ENCODE results near the gene CHMP1A.
A peak's percentile ranks its signal among the peaks of the same experiment; 100 is the strongest.
"Not testable (repeated sequence)": the region's sequence is repeated elsewhere in the genome, so short reads cannot be mapped to it uniquely, and the experiment has no call there.

Gene CHMP1A

GRCh38 chr16:89657442-89658220, at the start of gene CHMP1A, which contains the start of gene SPATA33:
Gene CHMP1A (minus strand): TSS chr16:89657708. CDS start chr16:89657588, 120 bp downstream.
Gene SPATA33 (plus strand): TSS chr16:89657836. CDS start chr16:89657912, 76 bp downstream.
- peak; percentile 72 for DNase-seq

- DNase-seq: no peak
Measured at GRCh38 chr16:89706518-89707260, 49.2 kb upstream of the CHMP1A start.

DNA sequence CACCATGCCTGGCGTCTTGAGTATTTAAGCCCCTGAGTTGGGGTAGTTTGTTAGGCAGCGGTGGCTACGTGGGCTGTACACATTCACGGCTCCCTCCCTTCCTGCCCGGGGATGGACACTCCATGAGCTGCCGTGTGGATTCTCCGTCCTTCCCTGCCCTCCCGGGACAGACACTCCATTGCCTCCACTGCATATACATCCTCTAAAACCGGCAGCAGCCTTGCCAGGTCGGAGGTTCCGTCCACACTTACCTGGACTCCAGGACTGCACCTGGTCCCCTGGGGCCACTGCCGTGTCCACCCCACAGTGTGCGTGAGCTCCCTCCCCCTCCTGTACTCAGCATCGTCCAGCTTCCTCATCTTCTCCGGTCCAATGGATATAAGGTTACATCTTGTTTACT, 47.5 kb upstream of the CHMP1A start:
- DNase-seq: no peak

- DNase-seq: no peak
Measured at GRCh38 chr16:89704281-89704680, 46.8 kb upstream of the CHMP1A start.

GRCh38 chr16:89701425-89702406, 44.2 kb upstream of the CHMP1A start, which contains the start of gene SPATA2L:
Gene SPATA2L (minus strand): TSS chr16:89701705. CDS start chr16:89701232, 473 bp downstream.
- DNase-seq: peak; percentile 94

DNA sequence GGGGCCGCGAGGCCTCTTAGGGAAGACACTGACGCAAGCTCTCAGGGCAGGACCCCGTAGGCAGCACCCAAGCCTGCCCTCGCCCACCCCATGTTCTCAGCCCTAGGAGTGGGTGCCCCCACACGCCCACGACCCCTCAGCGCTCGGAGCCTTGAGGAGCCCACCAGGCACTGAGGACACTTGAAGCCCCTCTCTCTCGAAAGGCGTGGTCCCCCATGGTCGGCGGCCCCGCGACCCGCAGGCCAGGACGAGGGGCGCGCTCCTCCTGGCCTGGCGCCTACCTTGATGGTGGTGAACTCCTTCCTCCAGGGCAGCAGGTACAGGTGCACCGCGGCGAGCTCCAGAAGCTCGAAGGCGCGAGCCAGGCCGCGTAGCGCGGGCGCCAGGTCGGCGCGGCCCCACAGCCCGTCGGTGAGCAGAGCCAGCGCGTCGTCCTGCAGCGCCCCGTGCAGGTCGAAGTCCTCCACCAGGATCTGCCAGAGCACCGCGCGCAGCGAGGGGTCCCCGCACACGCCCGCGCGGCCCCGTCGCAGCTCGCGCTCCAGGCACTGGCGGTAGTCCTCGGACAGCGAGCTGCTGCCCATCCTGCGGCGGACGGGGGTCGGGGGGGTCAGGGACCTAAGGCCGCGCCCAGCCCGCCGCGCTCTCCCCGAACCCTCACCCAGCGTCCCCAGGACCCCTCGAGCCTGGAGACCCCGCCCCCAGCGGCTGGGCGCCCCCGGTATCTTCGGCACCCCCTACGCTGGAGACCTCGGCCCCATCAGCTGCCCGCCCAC, 43.3 kb upstream of the CHMP1A start:
- DNase-seq: no peak

GRCh38 chr16:89700100-89700648, 42.7 kb upstream of the CHMP1A start:
- peak; percentile 93 for DNase-seq

DNA sequence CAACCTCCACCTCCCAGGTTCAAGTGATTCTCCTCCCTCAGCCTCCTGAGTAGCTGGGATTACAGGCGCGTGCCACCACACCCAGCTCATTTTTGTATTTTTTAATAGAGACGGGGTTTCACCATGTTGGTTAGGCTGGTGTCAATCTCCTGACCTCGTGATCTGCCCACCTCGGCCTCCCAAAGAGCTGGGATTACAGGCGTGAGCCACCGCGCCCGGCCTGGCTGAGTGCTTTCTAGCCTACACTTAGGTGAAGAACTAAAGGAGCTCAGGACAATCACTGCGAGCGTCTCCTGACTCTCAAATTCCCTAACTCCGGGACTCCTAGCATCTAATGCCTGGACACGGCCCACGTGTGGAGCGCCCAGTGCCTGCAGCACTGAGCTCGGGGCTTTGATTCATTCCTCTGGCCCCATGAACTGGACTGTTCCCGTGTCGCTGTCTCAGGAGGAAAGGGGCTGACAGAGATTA, 42.2 kb upstream of the CHMP1A start:
- not testable (repeated sequence) for DNase-seq

DNA sequence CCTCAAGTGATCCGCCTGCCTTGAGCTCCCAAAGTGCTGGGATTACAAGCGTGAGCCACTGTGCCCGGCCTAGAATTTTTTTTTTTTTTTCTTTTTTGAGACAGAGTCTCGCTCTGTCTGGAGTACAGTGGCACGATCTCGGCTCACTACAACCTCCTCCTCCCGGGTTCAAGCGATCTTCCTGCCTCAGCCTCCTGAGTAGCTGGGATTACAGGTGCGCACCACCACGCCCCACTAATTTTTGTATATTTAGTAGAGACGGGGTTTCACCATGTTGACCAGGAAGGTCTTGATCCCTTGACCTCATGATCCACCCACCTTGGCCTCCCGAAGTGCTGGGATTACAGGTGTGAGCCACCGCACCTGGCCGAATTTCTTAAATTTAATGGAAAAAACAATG, 41.2 kb upstream of the CHMP1A start:
- DNase-seq: not testable (repeated sequence)

DNA sequence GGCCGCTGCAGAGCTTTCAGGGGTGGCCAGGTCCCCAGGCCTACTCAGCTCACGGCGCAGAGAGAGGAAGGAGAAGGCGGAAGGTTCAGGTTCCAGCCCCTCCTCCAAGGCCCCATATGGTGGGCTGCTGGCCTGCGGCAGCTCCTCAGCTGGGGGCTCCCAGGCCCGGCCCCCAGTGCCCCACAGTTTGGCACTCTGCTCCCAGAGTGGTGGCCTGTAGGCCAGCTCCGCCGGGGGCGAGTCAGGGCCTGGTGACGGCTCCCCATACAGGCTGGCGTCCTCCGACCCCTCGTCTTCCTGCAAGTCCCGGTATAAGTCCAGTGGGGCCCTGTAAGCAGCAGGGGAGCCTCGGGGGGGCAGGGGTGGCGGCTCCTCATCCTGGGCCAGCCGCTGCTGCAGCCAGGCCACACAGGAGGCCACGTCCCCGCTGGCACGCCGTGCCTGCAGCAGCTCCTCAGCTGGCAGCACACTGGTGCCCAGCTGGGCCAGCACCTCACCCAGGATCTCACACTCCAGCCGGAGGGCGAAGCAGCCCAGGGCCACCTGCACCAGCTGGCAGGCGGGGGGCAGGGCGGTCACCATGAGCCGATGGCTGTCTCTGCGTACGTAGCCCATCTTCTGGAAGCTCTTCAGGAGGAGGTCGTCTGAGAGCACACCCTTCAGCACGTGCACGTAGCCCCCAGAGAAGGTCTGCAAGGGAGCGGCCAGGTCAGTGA, 40.3 kb upstream of the CHMP1A start:
- no peak for DNase-seq

GRCh38 chr16:89697161-89697615, 39.7 kb upstream of the CHMP1A start:
- DNase-seq: no peak

DNA sequence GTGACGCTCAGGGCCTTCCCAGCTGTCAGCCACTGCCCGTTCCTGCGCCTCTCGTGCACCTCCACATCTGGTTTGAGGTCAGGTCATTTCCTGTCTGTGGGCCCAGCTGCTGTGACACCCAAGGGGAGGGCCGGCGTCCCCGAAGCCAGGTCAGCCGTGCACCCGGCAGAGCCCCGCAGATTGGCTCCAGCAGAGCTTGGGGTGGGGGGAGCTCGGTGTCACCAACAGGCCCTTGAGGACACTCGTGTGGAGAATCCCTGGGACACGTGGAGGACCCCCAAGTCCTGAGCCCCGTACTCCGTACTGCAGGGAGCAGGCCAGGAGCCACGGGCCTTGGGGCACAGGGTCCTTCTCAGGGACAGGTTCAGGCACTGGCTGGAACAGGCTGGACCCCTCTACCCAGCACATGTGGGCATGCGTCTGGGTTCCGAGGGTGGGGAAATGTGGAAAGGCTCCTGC, 39.2 kb upstream of the CHMP1A start:
- peak; percentile 31 for DNase-seq

- DNase-seq: no peak
Measured at GRCh38 chr16:89695875-89696669, 38.6 kb upstream of the CHMP1A start.

- no peak for DNase-seq
Measured at GRCh38 chr16:89695086-89695874, 37.8 kb upstream of the CHMP1A start.

GRCh38 chr16:89694784-89695085, 37.2 kb upstream of the CHMP1A start:
- not testable (repeated sequence) for DNase-seq

DNA sequence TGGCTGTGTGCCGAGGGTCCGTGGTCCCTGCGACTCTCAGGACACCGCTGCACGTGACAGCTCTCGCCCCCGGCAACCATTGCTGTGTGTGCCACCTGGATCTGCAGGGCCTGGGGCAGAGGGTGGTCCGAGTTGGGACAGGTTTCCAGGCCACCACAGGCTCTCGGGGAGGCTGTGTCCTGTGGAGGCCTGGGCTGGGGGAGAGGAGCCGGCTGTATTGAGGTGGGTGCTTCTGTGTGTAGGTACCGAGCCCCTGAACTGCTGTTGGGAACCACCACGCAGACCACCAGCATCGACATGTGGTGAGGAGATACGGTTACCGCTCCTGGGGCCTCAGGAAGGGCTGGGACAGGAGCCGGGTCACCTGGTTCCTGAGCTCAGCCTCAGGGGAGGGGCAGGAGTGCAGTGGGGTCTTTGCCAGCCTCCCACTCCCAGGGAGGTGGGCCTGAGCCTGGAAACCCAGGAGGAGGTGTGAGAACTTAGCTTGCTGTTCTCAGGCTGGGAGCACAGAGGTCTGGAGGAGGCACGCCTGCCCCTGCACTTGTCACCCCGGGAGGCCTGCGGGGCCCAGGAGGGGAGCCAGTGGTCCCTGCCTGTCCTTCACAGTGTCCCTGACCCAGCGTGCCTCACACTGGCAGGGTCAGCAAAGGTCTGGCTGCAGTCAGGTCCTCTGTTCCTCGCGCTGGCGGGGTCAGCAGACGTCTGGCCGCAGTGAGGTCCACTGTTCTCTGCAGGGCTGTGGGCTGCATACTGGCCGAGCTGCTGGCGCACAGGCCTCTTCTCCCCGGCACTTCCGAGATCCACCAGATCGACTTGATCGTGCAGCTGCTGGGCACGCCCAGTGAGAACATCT, 36.6 kb upstream of the CHMP1A start:
- DNase-seq: no peak

GRCh38 chr16:89693289-89693731, 35.8 kb upstream of the CHMP1A start:
- DNase-seq: no peak
